ENCODE results near the gene IRF2. TPM values are rescaled to one million over a fixed set of nuclear protein-coding genes. Genes with fewer than 3 reads are reported as not detected.

IRF2 gene
- total RNA-seq, 4 donors from 2014 or later = 32.3 to 50.1 (median 36.4) TPM

DNA sequence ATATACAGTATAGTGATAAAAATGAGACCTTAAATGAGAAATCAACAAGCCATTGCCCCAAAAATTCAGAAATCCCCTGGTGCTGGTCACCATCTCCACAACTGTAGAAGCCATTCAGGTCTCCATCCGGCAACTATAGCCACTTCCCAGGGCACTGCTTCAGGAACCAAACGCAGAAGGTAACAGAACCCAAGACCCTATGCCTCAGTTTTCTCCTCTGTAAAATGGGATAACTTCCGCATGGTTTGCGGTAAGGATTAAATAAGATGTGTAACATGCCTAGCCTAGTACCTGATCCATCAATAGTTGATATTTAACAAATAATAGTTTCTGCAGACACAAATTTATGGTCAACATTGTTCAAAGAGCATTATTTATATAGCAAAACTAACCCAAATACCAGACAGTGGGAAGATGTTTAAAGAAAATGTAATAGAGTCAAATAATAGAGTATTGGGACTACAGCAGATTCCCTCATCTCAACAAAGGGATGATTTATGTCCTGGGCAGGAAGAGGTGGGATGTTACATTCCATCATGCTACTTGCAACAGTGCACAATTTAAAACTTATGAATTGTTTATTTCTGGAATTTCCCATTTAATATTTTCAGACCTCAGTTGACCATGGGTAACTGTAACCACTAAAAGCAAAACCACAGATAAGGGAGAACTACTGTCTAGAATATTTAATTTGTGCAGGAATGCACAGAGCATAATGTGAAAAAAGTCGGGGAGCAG lies 30.0 kb downstream of the IRF2 start:
- H3K4me1 ChIP-seq = peaks cover 81 to 92% (median 86%) of the 10 kb centered on the region in 4 donors
- no peaks in the 10 kb centered on the region for H3K27me3 ChIP-seq
- 99% methylated on average over 5 of the region's 5 CpGs for WGBS
- H3K4me3 ChIP-seq = no peak overlapping the region
- no peak for DNase-seq (ENCODE audit: extremely low spot score)
- TF ChIP-seq, protein P1, sequence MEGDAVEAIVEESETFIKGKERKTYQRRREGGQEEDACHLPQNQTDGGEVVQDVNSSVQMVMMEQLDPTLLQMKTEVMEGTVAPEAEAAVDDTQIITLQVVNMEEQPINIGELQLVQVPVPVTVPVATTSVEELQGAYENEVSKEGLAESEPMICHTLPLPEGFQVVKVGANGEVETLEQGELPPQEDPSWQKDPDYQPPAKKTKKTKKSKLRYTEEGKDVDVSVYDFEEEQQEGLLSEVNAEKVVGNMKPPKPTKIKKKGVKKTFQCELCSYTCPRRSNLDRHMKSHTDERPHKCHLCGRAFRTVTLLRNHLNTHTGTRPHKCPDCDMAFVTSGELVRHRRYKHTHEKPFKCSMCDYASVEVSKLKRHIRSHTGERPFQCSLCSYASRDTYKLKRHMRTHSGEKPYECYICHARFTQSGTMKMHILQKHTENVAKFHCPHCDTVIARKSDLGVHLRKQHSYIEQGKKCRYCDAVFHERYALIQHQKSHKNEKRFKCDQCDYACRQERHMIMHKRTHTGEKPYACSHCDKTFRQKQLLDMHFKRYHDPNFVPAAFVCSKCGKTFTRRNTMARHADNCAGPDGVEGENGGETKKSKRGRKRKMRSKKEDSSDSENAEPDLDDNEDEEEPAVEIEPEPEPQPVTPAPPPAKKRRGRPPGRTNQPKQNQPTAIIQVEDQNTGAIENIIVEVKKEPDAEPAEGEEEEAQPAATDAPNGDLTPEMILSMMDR (IDR thresholded peaks at IDR 0.05) = no peak
- TF ChIP-seq POLR2AphosphoS5 (IDR thresholded peaks at IDR 0.05) (no peak), EP300 (IDR thresholded peaks at IDR 0.05) (no peak), POLR2A (IDR thresholded peaks at IDR 0.05; ENCODE audit: low read depth) (no peak)
- intact Hi-C loops (cut with DNase I) = no loop called here
- no peaks in the 10 kb centered on the region for H3K36me3 ChIP-seq
- H3K9me3 ChIP-seq = no peaks in the 10 kb centered on the region
- H3K27ac ChIP-seq (replicated peaks in 1 of 4) = no peak overlapping the region

DNA sequence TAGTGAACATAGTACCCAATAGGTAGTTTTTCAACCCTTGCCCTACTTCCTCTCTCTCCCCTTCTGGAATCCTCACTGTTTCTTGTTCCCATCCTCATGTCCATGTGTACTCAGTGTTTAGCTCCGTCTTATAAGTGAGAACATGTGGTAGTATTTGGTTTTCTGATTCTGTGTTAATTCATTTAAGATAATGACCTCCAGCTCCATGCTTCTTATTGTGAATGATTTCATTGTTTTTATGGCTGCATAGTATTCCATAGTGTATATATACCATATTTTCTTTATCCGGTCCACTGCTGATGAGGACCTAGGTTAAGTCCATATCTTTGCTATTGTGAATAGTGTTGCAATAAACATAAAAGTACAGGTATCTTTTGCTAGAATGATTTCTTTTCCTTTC lies 31.0 kb downstream of the IRF2 start:
- Histone ChIP-seq H3K27me3 (no peaks in the 10 kb centered on the region), H3K9me3 (no peaks in the 10 kb centered on the region), H3K4me3 (no peak overlapping the region), H3K36me3 (no peaks in the 10 kb centered on the region), H3K4me1 (peaks cover 81 to 90% (median 84%) of the 10 kb centered on the region in 4 donors), H3K27ac (replicated peaks in 1 of 4) (no peak overlapping the region)
- no peak for TF ChIP-seq EP300 (IDR thresholded peaks at IDR 0.05)
- TF ChIP-seq POLR2AphosphoS5 (IDR thresholded peaks at IDR 0.05) = no peak
- TF ChIP-seq, protein P1 (IDR thresholded peaks at IDR 0.05) = no peak
- TF ChIP-seq POLR2A (IDR thresholded peaks at IDR 0.05; ENCODE audit: low read depth) = no peak
- intact Hi-C loops (cut with DNase I) = no loop called here
- 95% methylated on average over 2 of the region's 2 CpGs for whole genome bisulfite sequencing
- no peak for DNase-seq (ENCODE audit: extremely low spot score)

DNA sequence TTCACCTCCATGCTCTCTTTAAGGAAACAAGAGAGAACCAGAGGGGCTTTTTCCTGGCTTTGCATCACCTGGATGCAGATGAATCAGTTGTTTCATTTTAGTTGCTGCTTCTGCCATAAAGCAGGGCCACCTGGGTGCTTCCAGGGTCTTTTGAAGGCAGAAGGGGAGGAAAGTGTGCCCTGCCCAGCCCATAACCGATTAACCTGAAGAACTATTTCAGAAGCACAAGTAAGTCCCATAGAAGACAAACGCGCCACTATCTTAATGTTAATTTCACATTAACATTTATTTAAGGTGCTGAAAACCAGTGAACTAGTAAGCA lies 32.1 kb downstream of the IRF2 start:
- peaks cover 70 to 87% (median 82%) of the 10 kb centered on the region in 4 donors for H3K4me1 ChIP-seq
- WGBS = 87% methylated on average over 3 of the region's 3 CpGs

DNA sequence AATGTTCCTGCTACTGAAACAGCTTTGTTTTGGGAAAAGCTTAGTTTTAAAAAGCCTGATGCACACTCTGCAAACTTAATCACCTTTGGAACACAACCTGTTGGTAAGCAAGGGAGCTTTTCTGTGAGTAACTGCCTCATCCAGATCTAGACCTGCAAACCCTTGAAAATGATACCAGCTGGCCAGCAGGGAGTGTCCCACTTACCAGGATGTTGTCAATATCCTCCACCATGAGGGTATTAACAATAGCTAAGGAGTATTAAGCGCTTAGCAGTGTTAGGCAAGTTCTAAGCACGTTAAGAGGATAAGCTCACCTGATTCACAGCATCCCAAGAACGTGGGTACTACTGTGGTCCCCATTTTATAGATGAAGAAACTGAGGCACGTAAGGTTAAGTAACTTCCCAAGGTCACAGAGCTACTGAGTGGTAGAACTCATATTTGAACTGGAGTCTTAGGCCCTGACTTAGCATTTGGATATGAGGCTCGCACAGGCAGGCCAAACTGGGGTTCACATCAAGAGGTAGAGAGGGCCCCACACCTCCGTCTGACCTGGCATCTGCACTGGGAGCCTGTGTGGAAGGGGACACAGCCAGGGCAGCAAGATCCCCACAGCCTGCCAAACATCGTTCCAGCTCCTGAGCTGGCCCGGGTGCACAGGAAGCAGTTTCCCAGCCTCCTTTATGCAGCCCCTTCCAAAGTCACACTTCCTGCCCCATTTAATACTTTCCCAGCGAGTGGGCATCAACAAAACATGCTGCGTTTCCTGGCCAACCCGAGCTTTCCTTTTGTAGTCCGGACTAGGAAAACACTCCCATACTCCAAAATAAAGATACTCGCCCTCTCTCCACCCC lies 32.7 kb downstream of the IRF2 start:
- H3K36me3 ChIP-seq = no peaks in the 10 kb centered on the region
- no peaks in the 10 kb centered on the region for H3K27me3 ChIP-seq
- TF ChIP-seq EP300 (IDR thresholded peaks at IDR 0.05) = no peak
- no peak for TF ChIP-seq POLR2AphosphoS5 (IDR thresholded peaks at IDR 0.05)
- TF ChIP-seq, protein P1 (IDR thresholded peaks at IDR 0.05) = no peak
- no peak for TF ChIP-seq POLR2A (IDR thresholded peaks at IDR 0.05; ENCODE audit: low read depth)
- peaks cover 68 to 86% (median 77%) of the 10 kb centered on the region in 4 donors for H3K4me1 ChIP-seq
- 78% methylated on average over 12 of the region's 13 CpGs for WGBS
- H3K27ac ChIP-seq (replicated peaks in 1 of 4) = peak overlapping the region in 1 of 4 donors; percentile 27
- H3K9me3 ChIP-seq = no peaks in the 10 kb centered on the region
- H3K4me3 ChIP-seq = no peak overlapping the region
- intact Hi-C loops (cut with DNase I) = no loop called here
- no peak for DNase-seq (ENCODE audit: extremely low spot score)

More for the DNA sequence above, 32.1 kb downstream of the IRF2 start:
- H3K36me3 ChIP-seq = no peaks in the 10 kb centered on the region
- H3K27me3 ChIP-seq = no peaks in the 10 kb centered on the region
- H3K27ac ChIP-seq (replicated peaks in 1 of 4) = peak overlapping the region in 1 of 4 donors; percentile 27
- TF ChIP-seq EP300 (IDR thresholded peaks at IDR 0.05) = no peak
- TF ChIP-seq, protein P1 (IDR thresholded peaks at IDR 0.05) = no peak
- TF ChIP-seq POLR2AphosphoS5 (IDR thresholded peaks at IDR 0.05) = no peak
- TF ChIP-seq POLR2A (IDR thresholded peaks at IDR 0.05; ENCODE audit: low read depth) = no peak
- intact Hi-C loops (cut with DNase I) = no loop called here
- no peak for DNase-seq (ENCODE audit: extremely low spot score)
- H3K4me3 ChIP-seq = no peak overlapping the region
- H3K9me3 ChIP-seq = no peaks in the 10 kb centered on the region
